IMR-90 (cell line): Measurements from ENCODE around the gene DNAJB8. TPM values are rescaled to one million over a fixed set of nuclear protein-coding genes. Genes with fewer than 3 reads are reported as not detected.

Source experiments
- ATAC-seq: fragments of 200-7000 bp; cut with Tn5 transposase; 2 replicates; pipeline ENCODE4 v1.9.1; 2020; ENCODE audit warnings: low read depth, mild to moderate bottlenecking, moderate library complexity
- BruUV-seq: library from RNA; stranded (reverse); fragments of 400-500 nt; replicated peaks from 2 replicates; lab custom pipeline; 2021; lab: Mats Ljungman, UMichigan
- CTCF ChIA-PET: fragments of 300-600 bp; formaldehyde crosslinking; extraction: SDS; loops from one replicate; lab custom pipeline; 2021; ENCODE audit warnings: antibody characterized with exemption; lab: Yijun Ruan, JAX
- POLR2A ChIA-PET: fragments of 300-600 bp; sonication (Branson Sonifier 250); formaldehyde crosslinking; loops from one replicate; lab custom pipeline; 2022; ENCODE audit warnings: antibody characterized with exemption; ENCODE audit not compliant: unreplicated experiment; lab: Charles Lee
- DNase-seq: peaks from one replicate; pipeline ENCODE4 v3.0.0; 2013
- H2AFZ ChIP-seq: replicated peaks from 2 replicates; pipeline ENCODE3; 2013; ENCODE audit warnings: low read length, mild to moderate bottlenecking; ENCODE audit not compliant: poor library complexity
- H2AK5ac ChIP-seq: 2 replicates; pipeline ENCODE4 v1.6.1; 2013; ENCODE audit warnings: low read depth, low read length, inconsistent platforms
- H2AK9ac ChIP-seq: replicated peaks from 2 replicates; pipeline ENCODE3; 2013; ENCODE audit warnings: mild to moderate bottlenecking, low read depth, low read length, moderate library complexity; ENCODE audit not compliant: poor library complexity
- H2BK120ac ChIP-seq: 2 replicates; pipeline ENCODE4 v1.6.1; 2013; ENCODE audit warnings: low read depth, low read length, inconsistent platforms
- H2BK15ac ChIP-seq: 3 replicates; pipeline ENCODE4 v1.6.1; 2013; ENCODE audit warnings: low read depth, low read length, inconsistent platforms
- H2BK20ac ChIP-seq: 2 replicates; pipeline ENCODE4 v1.6.1; 2013; ENCODE audit warnings: low read depth, mild to moderate bottlenecking, inconsistent platforms, low read length, moderate library complexity
- H2BK5ac ChIP-seq: 2 replicates; pipeline ENCODE4 v1.6.1; 2013; ENCODE audit warnings: mild to moderate bottlenecking, low read depth, low read length, inconsistent platforms; ENCODE audit not compliant: poor library complexity, severe bottlenecking
- H3K14ac ChIP-seq: replicated peaks from 2 replicates; pipeline ENCODE4 v1.6.1; 2013; ENCODE audit warnings: low read depth, low read length, inconsistent platforms
- H3K18ac ChIP-seq: 2 replicates; pipeline ENCODE4 v1.6.1; 2013; ENCODE audit warnings: low read depth, low read length, control low read depth
- H3K23ac ChIP-seq: 2 replicates; pipeline ENCODE4 v1.6.1; 2013; ENCODE audit warnings: low read depth, low read length, inconsistent platforms
- H3K27ac ChIP-seq: 2 replicates; pipeline ENCODE4 v1.5.1; 2013; ENCODE audit warnings: mild to moderate bottlenecking, control low read depth, low read length; ENCODE audit not compliant: insufficient read depth
- H3K27me3 ChIP-seq: 2 replicates; pipeline ENCODE4 v1.6.1; 2013; ENCODE audit warnings: low read length; ENCODE audit not compliant: control insufficient read depth, insufficient read depth
- H3K36me3 ChIP-seq: 2 replicates; pipeline ENCODE4 v1.6.1; 2013; ENCODE audit warnings: low read length, mixed read lengths; ENCODE audit not compliant: control insufficient read depth, insufficient read depth
- H3K4ac ChIP-seq: 2 replicates; pipeline ENCODE4 v1.6.1; 2013; ENCODE audit warnings: low read depth, low read length, inconsistent platforms
- H3K4me1 ChIP-seq: 2 replicates; pipeline ENCODE4 v1.6.1; 2013; ENCODE audit warnings: low read length, mixed read lengths; ENCODE audit not compliant: control insufficient read depth, insufficient read depth
- H3K4me2 ChIP-seq: 2 replicates; pipeline ENCODE4 v1.6.1; 2013; ENCODE audit warnings: low read depth, mild to moderate bottlenecking, control low read depth, low read length, moderate library complexity
- H3K4me3 ChIP-seq: 2 replicates; pipeline ENCODE4 v1.5.1; 2013; ENCODE audit warnings: low read depth, mild to moderate bottlenecking, control low read depth, low read length, moderate library complexity; ENCODE audit not compliant: insufficient read depth
- H3K56ac ChIP-seq: 2 replicates; pipeline ENCODE4 v1.6.1; 2013; ENCODE audit warnings: low read length, inconsistent platforms; ENCODE audit not compliant: insufficient read depth; ENCODE audit errors: extremely low read depth
- H3K79me1 ChIP-seq, 2 experiments: 2 replicates each; pipeline ENCODE4 v1.6.1; 2013; ENCODE audit warnings: low read length in 2 of 2, inconsistent platforms in 1 of 2, low read depth in 1 of 2
- H3K9ac ChIP-seq: 2 replicates; pipeline ENCODE4 v1.6.1; 2013; ENCODE audit warnings: low read depth, low read length, control low read depth
- H3K9me1 ChIP-seq: 2 replicates; pipeline ENCODE4 v1.6.1; 2013; ENCODE audit warnings: low read length, inconsistent platforms; ENCODE audit not compliant: insufficient read depth
- H3K9me3 ChIP-seq: 2 replicates; pipeline ENCODE4 v1.6.1; 2013; ENCODE audit warnings: low read length; ENCODE audit not compliant: control insufficient read depth, insufficient read depth
- H4K20me1 ChIP-seq: 2 replicates; pipeline ENCODE4 v1.6.1; 2013; ENCODE audit warnings: low read length, inconsistent platforms; ENCODE audit not compliant: insufficient read depth
- H4K5ac ChIP-seq: 2 replicates; pipeline ENCODE4 v1.6.1; 2013; ENCODE audit warnings: mild to moderate bottlenecking, low read depth, low read length, control low read depth
- H4K8ac ChIP-seq, 2 experiments: 2 replicates each; pipeline ENCODE4 v1.6.1; 2013; ENCODE audit warnings: low read depth in 2 of 2, low read length in 2 of 2, control low read depth in 1 of 2, inconsistent platforms in 1 of 2
- H4K91ac ChIP-seq: 2 replicates; pipeline ENCODE4 v1.6.1; 2013; ENCODE audit warnings: low read depth, low read length, inconsistent platforms; ENCODE audit not compliant: insufficient read depth
- BHLHE40 ChIP-seq: fragments of 150-350 bp; IDR thresholded peaks from 2 replicates; pipeline ENCODE4 v1.6.1; 2016; ENCODE audit warnings: mild to moderate bottlenecking, low read depth, low read length
- CEBPB ChIP-seq: IDR thresholded peaks from 2 replicates; pipeline ENCODE4 v1.6.1; 2012; ENCODE audit warnings: low read depth, low read length, improper control_type of control experiment
- CHD1 ChIP-seq: IDR thresholded peaks from 2 replicates; pipeline ENCODE4 v1.6.1; 2012; ENCODE audit warnings: low read depth, low read length, improper control_type of control experiment
- FOS ChIP-seq: fragments of 150-350 bp; IDR thresholded peaks from 2 replicates; pipeline ENCODE4 v1.6.1; 2016; ENCODE audit warnings: low read depth, low read length
- MAFK ChIP-seq: IDR thresholded peaks from 2 replicates; pipeline ENCODE4 v1.6.1; 2012; ENCODE audit warnings: low read depth, low read length, improper control_type of control experiment
- MAZ ChIP-seq: IDR thresholded peaks from 2 replicates; pipeline ENCODE4 v1.6.1; 2012; ENCODE audit warnings: low read depth, mild to moderate bottlenecking, low read length, improper control_type of control experiment, moderate library complexity, borderline replicate concordance
- MXI1 ChIP-seq: IDR thresholded peaks from 2 replicates; pipeline ENCODE4 v1.6.1; 2012; ENCODE audit warnings: low read depth, mild to moderate bottlenecking, low read length, moderate library complexity, borderline replicate concordance
- NFE2L2 ChIP-seq: fragments of 150-350 bp; IDR thresholded peaks from 2 replicates; pipeline ENCODE4 v1.6.1; 2016; ENCODE audit warnings: low read depth, mild to moderate bottlenecking, low read length
- POLR2A ChIP-seq: IDR thresholded peaks from 2 replicates; pipeline ENCODE4 v1.6.1; 2012; ENCODE audit warnings: mild to moderate bottlenecking, low read depth, low read length
- RAD21 ChIP-seq: IDR thresholded peaks from 2 replicates; pipeline ENCODE4 v1.6.1; 2012; ENCODE audit warnings: low read length, improper control_type of control experiment
- RCOR1 ChIP-seq: IDR thresholded peaks from 2 replicates; pipeline ENCODE4 v1.6.1; 2012; ENCODE audit warnings: mild to moderate bottlenecking, low read length, improper control_type of control experiment; ENCODE audit not compliant: insufficient replicate concordance
- RFX5 ChIP-seq: IDR thresholded peaks from 2 replicates; pipeline ENCODE4 v1.8.0; 2012; ENCODE audit warnings: low read depth, mild to moderate bottlenecking, low read length, moderate library complexity
- SMC3 ChIP-seq: fragments of 150-350 bp; IDR thresholded peaks from 2 replicates; pipeline ENCODE4 v1.6.1; 2016; ENCODE audit warnings: low read depth, mild to moderate bottlenecking, antibody characterized with exemption, low read length, moderate library complexity
- WGBS, 2 experiments: methylation state at CpG; one replicate each; pipeline versions ENCODE4 v1.1.5 to v1.1.7; 2013; ENCODE audit warnings: missing lambda C conversion rate in 2 of 2; ENCODE audit not compliant: insufficient read length in 1 of 2; ENCODE audit errors: extremely low coverage in 2 of 2; 5-methylcytosine and 5-hydroxymethylcytosine counted together
- dilution Hi-C: fragments of 300-500 bp; cut with HindIII; formaldehyde crosslinking; loops from one replicate; pipeline ENCODE4 v1.14.3; 2018; ENCODE audit warnings: low sequenced_read_pairs; ENCODE audit not compliant: unreplicated experiment
- in situ Hi-C: fragments of 300-500 bp; cut with MboI; formaldehyde crosslinking; loops from 3 replicates; pipeline ENCODE4 v1.14.3; 2019; ENCODE audit warnings: low sequenced_read_pairs, inconsistent platforms, mixed read lengths
- intact Hi-C: fragments of 100-400 bp; cut with micrococcal nuclease; formaldehyde crosslinking; loops from 2 replicates; pipeline ENCODE4 v1.10.0; 2022
- polyA plus RNA-seq, 3 experiments: library from polyadenylated mRNA; depleted of rRNA; stranded (reverse); fragments of >200 nt; gene quantifications; 2 replicates each; pipeline ENCODE4 v1.2.3, GENCODE V29; 2012; ENCODE audit warnings: low replicate concordance in 1 of 3
- total RNA-seq: library from RNA; depleted of rRNA; stranded (reverse); fragments of >200 nt; gene quantifications from 2 replicates; pipeline ENCODE4 v1.2.3, GENCODE V29; 2012
- TF ChIP-seq, protein P1 (sequence below): fragments of 150-350 bp; IDR thresholded peaks from 2 replicates; pipeline ENCODE4 v1.6.1; 2016; ENCODE audit warnings: low read depth, mild to moderate bottlenecking, low read length, moderate library complexity, borderline replicate concordance
- TF ChIP-seq, protein P2 (sequence below): fragments of 150-350 bp; IDR thresholded peaks from 2 replicates; pipeline ENCODE4 v1.6.1; 2017; ENCODE audit warnings: mild to moderate bottlenecking, antibody characterized with exemption, low read length, low read depth

Gene DNAJB8
- total and polyA plus RNA-seq, 2 of the 4 experiments (the other 2 are of a cell fraction) = not detected

DNA sequence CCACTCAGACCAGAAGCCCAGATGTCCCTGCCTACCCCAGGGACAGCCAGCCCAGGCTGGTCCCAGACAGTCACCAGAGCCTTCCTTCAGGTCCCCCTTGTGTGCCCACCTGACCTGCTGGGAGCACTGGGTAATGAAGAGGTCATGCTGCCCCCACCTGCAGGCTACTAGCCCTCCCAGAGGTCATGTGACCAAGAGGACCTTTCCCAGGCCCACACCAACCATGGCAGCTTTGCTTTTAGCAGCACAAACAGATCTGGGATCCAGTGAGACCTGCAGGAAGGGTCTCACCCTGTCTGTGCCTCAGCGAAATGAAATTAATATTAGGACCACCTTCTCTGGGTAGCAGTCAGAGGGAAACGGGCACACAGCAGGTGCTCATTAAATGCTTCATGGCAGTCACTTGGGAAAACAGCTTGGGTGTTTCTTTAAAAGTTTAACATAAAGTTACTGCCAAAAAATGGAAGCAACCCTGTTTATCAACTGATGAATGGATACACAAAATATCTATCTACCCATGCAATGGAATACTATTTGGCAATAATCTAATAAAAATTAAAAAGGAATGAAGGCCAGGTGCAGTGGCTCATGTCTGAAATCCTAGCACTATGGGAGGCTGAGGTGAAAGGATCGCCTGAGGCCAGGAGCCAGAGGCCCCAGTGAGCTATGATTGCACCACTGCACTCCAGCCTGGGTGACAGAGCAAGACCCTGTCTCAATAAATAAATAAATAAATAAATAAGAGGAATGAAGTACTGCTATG is 43.7 kb downstream of the DNAJB8 start (continued):
- TF ChIP-seq RAD21 = no peak

DNA sequence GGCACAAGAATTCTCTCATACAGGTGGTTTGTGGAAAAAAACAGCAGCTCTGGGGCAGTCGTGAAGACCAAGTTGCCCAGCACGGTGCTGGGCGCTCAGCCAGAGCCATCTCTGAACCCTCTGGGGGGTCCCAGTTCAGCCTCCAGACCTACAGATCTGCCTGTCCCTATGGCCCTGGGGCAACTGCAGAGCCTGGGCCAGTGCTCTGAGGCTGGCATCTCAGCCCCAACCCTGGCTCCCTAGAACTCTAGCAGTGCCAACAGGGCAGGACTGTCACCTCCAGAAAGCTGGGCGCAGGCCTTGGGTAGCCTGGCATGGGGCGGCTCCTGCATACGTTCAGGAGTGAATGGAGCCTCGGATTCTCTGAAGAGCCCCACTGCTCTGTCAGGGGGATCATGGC is 44.7 kb downstream of the DNAJB8 start:
- Histone ChIP-seq H3K9me1 (no peaks in the 10 kb centered on the region), H3K18ac (no peak overlapping the region), H3K14ac (no peak overlapping the region), H3K27ac (no peak overlapping the region), H2BK5ac (no peak overlapping the region), H4K5ac (no peak overlapping the region), H4K20me1 (no peaks in the 10 kb centered on the region), H4K91ac (no peak overlapping the region), H3K23ac (no peak overlapping the region), H2BK20ac (no peak overlapping the region), H3K79me1 (no peaks in the 10 kb centered on the region), H2BK15ac (no peak overlapping the region), H3K9ac (no peak overlapping the region), H2AK9ac (no peak overlapping the region), H2BK120ac (no peak overlapping the region), H3K4me2 (no peak overlapping the region), H3K4me1 (no peaks in the 10 kb centered on the region; the same call in 1 of the 2 replicates), H2AFZ (no peak overlapping the region), H3K4me3 (no peak overlapping the region), H3K27me3 (no peaks in the 10 kb centered on the region), H3K9me3 (peaks cover 7% of the 10 kb centered on the region), H3K36me3 (no peaks in the 10 kb centered on the region), H3K4ac (no peak overlapping the region), H4K8ac (no peak overlapping the region), H3K56ac (no peak overlapping the region), H2AK5ac (no peak overlapping the region)
- no TSS peak for BruUV-seq
- DNase-seq = no peak
- intact Hi-C loops (no loop called here), in situ Hi-C loops (loop anchor here (5.0 kb wide), 1 partner anchor 185 kb away; no protein-coding TSS in a partner anchor), dilution Hi-C loops (no loop called here)
- POLR2A ChIA-PET = no interaction called here
- CTCF ChIA-PET = no interaction called here
- no peak for ATAC-seq
- 95% methylated on average over 3 of the region's 7 CpGs; no CpG with 5 or more reads in 1 of the 2 experiments for WGBS, 2 experiments
- TF ChIP-seq MAFK (no peak), MAZ (no peak), RAD21 (no peak), RFX5 (no peak), FOS (no peak), SMC3 (no peak), MXI1 (no peak), RCOR1 (no peak), CEBPB (no peak), NFE2L2 (no peak), CHD1 (no peak), BHLHE40 (no peak), POLR2A (no peak)
- TF ChIP-seq, protein P1, sequence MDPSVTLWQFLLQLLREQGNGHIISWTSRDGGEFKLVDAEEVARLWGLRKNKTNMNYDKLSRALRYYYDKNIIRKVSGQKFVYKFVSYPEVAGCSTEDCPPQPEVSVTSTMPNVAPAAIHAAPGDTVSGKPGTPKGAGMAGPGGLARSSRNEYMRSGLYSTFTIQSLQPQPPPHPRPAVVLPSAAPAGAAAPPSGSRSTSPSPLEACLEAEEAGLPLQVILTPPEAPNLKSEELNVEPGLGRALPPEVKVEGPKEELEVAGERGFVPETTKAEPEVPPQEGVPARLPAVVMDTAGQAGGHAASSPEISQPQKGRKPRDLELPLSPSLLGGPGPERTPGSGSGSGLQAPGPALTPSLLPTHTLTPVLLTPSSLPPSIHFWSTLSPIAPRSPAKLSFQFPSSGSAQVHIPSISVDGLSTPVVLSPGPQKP = no peak
- TF ChIP-seq, protein P2, sequence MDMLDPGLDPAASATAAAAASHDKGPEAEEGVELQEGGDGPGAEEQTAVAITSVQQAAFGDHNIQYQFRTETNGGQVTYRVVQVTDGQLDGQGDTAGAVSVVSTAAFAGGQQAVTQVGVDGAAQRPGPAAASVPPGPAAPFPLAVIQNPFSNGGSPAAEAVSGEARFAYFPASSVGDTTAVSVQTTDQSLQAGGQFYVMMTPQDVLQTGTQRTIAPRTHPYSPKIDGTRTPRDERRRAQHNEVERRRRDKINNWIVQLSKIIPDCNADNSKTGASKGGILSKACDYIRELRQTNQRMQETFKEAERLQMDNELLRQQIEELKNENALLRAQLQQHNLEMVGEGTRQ = no peak
